ENCODE results near the gene MTAP. TPM values are rescaled to one million over a fixed set of nuclear protein-coding genes. Genes with fewer than 3 reads are reported as not detected.

Gene MTAP
- total RNA-seq, 1 experiment from 2014 or later: 326 TPM

GRCh38 chr9:21841133-21841532, 38.7 kb downstream of the MTAP start:
- no peaks in the 10 kb centered on the region for H3K27me3 ChIP-seq (ENCODE audit: insufficient read depth, low read length)
- no peak overlapping the region for H3K27ac ChIP-seq (ENCODE audit: low read depth, low read length)
- no peak overlapping the region for H2AFZ ChIP-seq (ENCODE audit: low read depth, low read length, poor library complexity, severe bottlenecking)
- peaks cover 2 to 17% of the 10 kb centered on the region in 2 experiments for H3K4me1 ChIP-seq (ENCODE audit: control insufficient read depth in 1 of 2, insufficient read depth in 2 of 2, low read length in 2 of 2)
- ChIA-PET CTCF (no interaction called here), POLR2A (no interaction called here), RAD21 (ENCODE audit: low non-redundant PET in 1 of 2, low total read pairs in 2 of 2, uncharacterized antibody in 2 of 2, unreplicated experiment in 2 of 2) (no interaction called here)
- no peak overlapping the region for H3K4me2 ChIP-seq (ENCODE audit: low read length)
- H3K4me3 ChIP-seq (replicated peaks in 1 of 2; ENCODE audit: low read depth in 1 of 2, low read length in 2 of 2): no peak overlapping the region
- intact Hi-C loops (cut with micrococcal nuclease): no loop called here
- ATAC-seq (no peak), DNase-seq (ENCODE audit: low read depth, low spot score) (no peak)
- TF ChIP-seq CEBPB (IDR thresholded peaks at IDR 0.05; ENCODE audit: low read depth) (no peak), ATF3 (IDR thresholded peaks at IDR 0.05) (no peak), EZH2phosphoT487 (IDR thresholded peaks at IDR 0.05; ENCODE audit: borderline replicate concordance) (no peak), FOSL1 (IDR thresholded peaks at IDR 0.05; ENCODE audit: low read depth) (no peak), JUND (IDR thresholded peaks at IDR 0.05) (no peak), EGR1 (IDR thresholded peaks at IDR 0.05; ENCODE audit: low read depth) (no peak), ZNF274 (IDR thresholded peaks at IDR 0.05; ENCODE audit: low read depth, low read length) (no peak), CTCF (IDR thresholded peaks at IDR 0.05 in 2 of 3, conservative IDR thresholded peaks at IDR 0.05 in 1 of 3; ENCODE audit: borderline replicate concordance in 1 of 3, insufficient read depth in 1 of 3, low read depth in 2 of 3, low read length in 2 of 3) (no peak), CBX3 (IDR thresholded peaks at IDR 0.05; ENCODE audit: low read depth) (no peak)
- TF ChIP-seq, protein P1, sequence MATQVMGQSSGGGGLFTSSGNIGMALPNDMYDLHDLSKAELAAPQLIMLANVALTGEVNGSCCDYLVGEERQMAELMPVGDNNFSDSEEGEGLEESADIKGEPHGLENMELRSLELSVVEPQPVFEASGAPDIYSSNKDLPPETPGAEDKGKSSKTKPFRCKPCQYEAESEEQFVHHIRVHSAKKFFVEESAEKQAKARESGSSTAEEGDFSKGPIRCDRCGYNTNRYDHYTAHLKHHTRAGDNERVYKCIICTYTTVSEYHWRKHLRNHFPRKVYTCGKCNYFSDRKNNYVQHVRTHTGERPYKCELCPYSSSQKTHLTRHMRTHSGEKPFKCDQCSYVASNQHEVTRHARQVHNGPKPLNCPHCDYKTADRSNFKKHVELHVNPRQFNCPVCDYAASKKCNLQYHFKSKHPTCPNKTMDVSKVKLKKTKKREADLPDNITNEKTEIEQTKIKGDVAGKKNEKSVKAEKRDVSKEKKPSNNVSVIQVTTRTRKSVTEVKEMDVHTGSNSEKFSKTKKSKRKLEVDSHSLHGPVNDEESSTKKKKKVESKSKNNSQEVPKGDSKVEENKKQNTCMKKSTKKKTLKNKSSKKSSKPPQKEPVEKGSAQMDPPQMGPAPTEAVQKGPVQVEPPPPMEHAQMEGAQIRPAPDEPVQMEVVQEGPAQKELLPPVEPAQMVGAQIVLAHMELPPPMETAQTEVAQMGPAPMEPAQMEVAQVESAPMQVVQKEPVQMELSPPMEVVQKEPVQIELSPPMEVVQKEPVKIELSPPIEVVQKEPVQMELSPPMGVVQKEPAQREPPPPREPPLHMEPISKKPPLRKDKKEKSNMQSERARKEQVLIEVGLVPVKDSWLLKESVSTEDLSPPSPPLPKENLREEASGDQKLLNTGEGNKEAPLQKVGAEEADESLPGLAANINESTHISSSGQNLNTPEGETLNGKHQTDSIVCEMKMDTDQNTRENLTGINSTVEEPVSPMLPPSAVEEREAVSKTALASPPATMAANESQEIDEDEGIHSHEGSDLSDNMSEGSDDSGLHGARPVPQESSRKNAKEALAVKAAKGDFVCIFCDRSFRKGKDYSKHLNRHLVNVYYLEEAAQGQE (IDR thresholded peaks at IDR 0.05; ENCODE audit: low read depth): no peak
- no peak overlapping the region for H3K9ac ChIP-seq (ENCODE audit: low read length)
- peaks cover 51 to 87% of the 10 kb centered on the region in 2 experiments for H3K36me3 ChIP-seq (ENCODE audit: control insufficient read depth in 1 of 2, insufficient read depth in 2 of 2, low read length in 2 of 2)
- H3K9me3 ChIP-seq (ENCODE audit: control insufficient read depth in 1 of 2, insufficient read depth in 1 of 2, low read depth in 1 of 2, low read length in 2 of 2): peaks cover 0 to 14% of the 10 kb centered on the region in 2 experiments; a peak in 1 of 4 replicates
- peaks cover 14% of the 10 kb centered on the region; the same call in 1 of the 2 replicates for H4K20me1 ChIP-seq (ENCODE audit: insufficient read depth)
- no peaks in the 10 kb centered on the region for H3K9me2 ChIP-seq (ENCODE audit: insufficient read depth)
- H3K79me2 ChIP-seq (ENCODE audit: insufficient read depth, low read length): peaks cover 91% of the 10 kb centered on the region
- BruUV-seq (replicated peaks): no TSS peak

Data from HCT116 (cell line).